Thyroid gland (tissue), 4 donors: ENCODE measurements around the gene VPS45. TPM values are rescaled to one million over a fixed set of nuclear protein-coding genes. Genes with fewer than 3 reads are reported as not detected.

Experiments used
- DNase-seq, 2 donors: peaks; one replicate each; pipeline ENCODE4 v3.0.0-alpha.2; 2019
- H3K27ac ChIP-seq, 3 donors: fragments of 200-600 bp; sonication (generic); 1 replicate in 2 of 3; 2 replicates in 1 of 3; pipeline ENCODE4 v1.5.1; 2016 to 2019; ENCODE audit warnings: mild to moderate bottlenecking in 1 of 3, moderate library complexity in 1 of 3
- H3K27me3 ChIP-seq: fragments of 200-600 bp; sonication (generic); one replicate; pipeline ENCODE4 v1.5.1; 2019
- H3K36me3 ChIP-seq, 2 donors: fragments of 200-600 bp; sonication (generic); one replicate each; pipeline ENCODE4 v1.5.1; 2016 to 2019
- H3K4me1 ChIP-seq, 2 donors: fragments of 200-600 bp; sonication (generic); one replicate each; pipeline ENCODE4 v1.5.1; 2017 to 2019
- H3K4me3 ChIP-seq, 3 donors: fragments of 200-600 bp; sonication (generic); replicated peaks in 1 of 3; 1 replicate in 2 of 3; 2 replicates in 1 of 3; pipeline ENCODE4 v1.5.1; 2016; ENCODE audit warnings: mild to moderate bottlenecking in 1 of 3
- H3K9me3 ChIP-seq: fragments of 200-600 bp; sonication (generic); one replicate; pipeline ENCODE4 v1.5.1; 2017
- CTCF ChIP-seq, 6 experiments: fragments of 200-600 bp in 3 of 6; fragments of 450-650 bp in 3 of 6; sonication (generic) in 3 of 6; IDR thresholded peaks; one replicate each; pipeline ENCODE4 v1.5.1; 2016 to 2019; ENCODE audit warnings: antibody characterized with exemption in 6 of 6, mild to moderate bottlenecking in 2 of 6, inconsistent platforms in 1 of 6, moderate library complexity in 1 of 6
- POLR2A ChIP-seq, 2 donors: fragments of 450-650 bp; IDR thresholded peaks; one replicate each; pipeline ENCODE4 v1.6.1; 2017; ENCODE audit warnings: antibody characterized with exemption in 2 of 2, mild to moderate bottlenecking in 2 of 2, moderate library complexity in 1 of 2
- WGBS, 2 donors: methylation state at CpG; one replicate each; pipeline ENCODE4 v1.1.5; 2017; 5-methylcytosine and 5-hydroxymethylcytosine counted together
- intact Hi-C: fragments of 100-400 bp; cut with DNase I; formaldehyde crosslinking; loops from one replicate; pipeline ENCODE4 v1.15.1; 2023
- total RNA-seq, 4 donors: library from RNA; depleted of rRNA; stranded (reverse); fragments of >200 nt; gene quantifications; one replicate each; pipeline ENCODE4 v1.2.3, GENCODE V29; 2016

VPS45 gene
- total RNA-seq, 4 donors from 2014 or later: 50.3 to 64.3 (median 57.1) TPM

- peak overlapping the region in 2 of 3 donors; percentile 72 to 73 for H3K27ac ChIP-seq
- peaks cover 6 to 12% of the 10 kb centered on the region in 2 donors for H3K36me3 ChIP-seq
- no peak for TF ChIP-seq POLR2A (IDR thresholded peaks at IDR 0.05)
- no peak for TF ChIP-seq CTCF (IDR thresholded peaks at IDR 0.05)
- H3K4me1 ChIP-seq: peaks cover 0 to 17% of the 10 kb centered on the region in 2 donors
- intact Hi-C loops: no loop called here
- DNase-seq: peak in 1 of 2 donors; percentile 18
- 66 to 70% methylated on average over 15 of the region's 15 CpGs for WGBS, 2 donors
- peak overlapping the region in 1 of 3 donors; percentile 77 for H3K4me3 ChIP-seq
- no peaks in the 10 kb centered on the region for H3K27me3 ChIP-seq
- no peaks in the 10 kb centered on the region for H3K9me3 ChIP-seq
Measured at GRCh38 chr1:150151291-150152181, 84.0 kb downstream of the VPS45 start.

DNA sequence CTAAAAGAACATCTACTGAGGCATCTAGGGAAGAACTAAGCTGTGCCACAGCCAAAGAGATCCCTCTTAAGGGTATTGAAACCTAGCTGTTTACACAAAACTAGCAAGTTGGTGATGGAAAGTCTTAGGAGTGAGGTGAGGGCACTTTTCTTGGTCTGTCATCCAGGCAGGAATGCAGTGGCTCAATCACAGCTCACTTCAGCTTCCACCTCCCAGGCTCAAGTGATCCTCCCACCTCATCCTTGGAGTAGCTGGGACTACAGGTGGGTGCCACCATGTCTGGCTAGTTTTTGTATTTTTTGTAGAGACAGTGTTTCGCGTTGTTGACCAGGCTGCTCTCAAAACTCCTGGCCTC lies 84.6 kb downstream of the VPS45 start:
- Histone ChIP-seq H3K27me3 (no peaks in the 10 kb centered on the region), H3K9me3 (no peaks in the 10 kb centered on the region), H3K36me3 (peaks cover 6 to 19% of the 10 kb centered on the region in 2 donors), H3K4me1 (peaks cover 0 to 17% of the 10 kb centered on the region in 2 donors), H3K4me3 (no peak overlapping the region), H3K27ac (peak overlapping the region in 2 of 3 donors; percentile 72 to 73)
- intact Hi-C loops: no loop called here
- 56 to 75% methylated on average over 2 of the region's 2 CpGs for WGBS, 2 donors
- peak; percentile 30 to 77 for DNase-seq
- no peak for TF ChIP-seq CTCF (IDR thresholded peaks at IDR 0.05)
- TF ChIP-seq POLR2A (IDR thresholded peaks at IDR 0.05): peak in 1 of 2 donors; percentile 10

DNA sequence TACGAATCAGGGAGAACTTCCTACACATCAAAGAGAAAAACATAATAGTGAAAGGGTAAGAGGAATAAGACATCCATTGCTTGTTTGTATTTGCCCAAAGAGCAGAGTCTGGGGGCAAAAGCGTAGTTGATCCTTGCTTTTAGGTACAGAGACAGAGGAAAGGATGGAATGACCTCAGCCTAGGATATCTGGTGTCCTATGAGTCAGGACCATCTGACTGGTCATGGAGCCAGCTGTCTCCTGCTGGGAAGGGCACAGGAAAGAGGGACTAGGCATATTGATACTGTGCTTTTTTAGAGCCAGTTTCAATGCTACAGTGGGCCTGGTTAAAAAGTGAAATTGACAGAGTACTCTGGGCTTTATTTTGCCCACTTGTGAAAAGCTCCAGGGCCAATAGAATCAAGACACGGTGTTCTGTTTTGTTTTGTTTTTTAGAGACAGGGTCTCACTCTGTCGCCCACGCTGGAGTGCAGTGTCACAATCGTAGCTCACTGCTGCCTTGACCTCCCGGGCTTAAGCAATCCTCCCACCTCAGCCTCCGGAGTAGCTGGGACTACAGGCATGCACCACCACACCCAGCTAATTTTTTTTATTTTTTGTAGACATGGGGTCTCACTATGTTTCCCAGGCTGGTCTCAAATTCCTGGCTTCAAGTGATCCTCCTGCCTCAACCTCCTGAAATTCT lies 85.3 kb downstream of the VPS45 start:
- no peak overlapping the region for H3K4me3 ChIP-seq
- DNase-seq: no peak
- H3K27ac ChIP-seq: peak overlapping the region in 1 of 3 donors; percentile 72
- H3K4me1 ChIP-seq: peaks cover 0 to 17% of the 10 kb centered on the region in 2 donors
- WGBS, 2 donors: 79 to 83% methylated on average over 8 of the region's 8 CpGs
- no peak for TF ChIP-seq POLR2A (IDR thresholded peaks at IDR 0.05)
- no peak for TF ChIP-seq CTCF (IDR thresholded peaks at IDR 0.05)
- H3K36me3 ChIP-seq: peaks cover 6 to 23% of the 10 kb centered on the region in 2 donors
- no peaks in the 10 kb centered on the region for H3K27me3 ChIP-seq
- intact Hi-C loops: no loop called here
- H3K9me3 ChIP-seq: no peaks in the 10 kb centered on the region

DNA sequence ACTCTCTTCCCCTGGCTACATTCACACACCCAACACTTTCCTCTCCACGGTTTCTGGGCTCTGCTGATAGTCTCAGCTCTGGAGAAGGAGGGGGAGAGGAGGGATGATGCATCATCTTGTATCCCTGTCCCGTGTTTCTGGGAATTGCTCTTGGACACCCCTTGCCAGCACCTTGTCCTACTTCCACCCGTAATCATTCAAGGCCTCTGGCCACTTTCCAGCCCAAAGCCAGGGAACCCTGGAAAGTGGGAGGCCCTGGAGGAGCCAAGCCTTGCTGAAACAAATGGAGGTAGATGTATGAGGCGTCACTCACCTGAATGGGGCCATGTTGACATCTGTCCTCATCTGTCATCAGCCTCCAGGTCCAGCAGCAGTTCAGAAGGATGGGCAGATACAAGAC lies 86.6 kb downstream of the VPS45 start:
- peaks cover 6 to 29% of the 10 kb centered on the region in 2 donors for H3K36me3 ChIP-seq
- no peaks in the 10 kb centered on the region for H3K27me3 ChIP-seq
- intact Hi-C loops: no loop called here
- no peak for TF ChIP-seq CTCF (IDR thresholded peaks at IDR 0.05)
- TF ChIP-seq POLR2A (IDR thresholded peaks at IDR 0.05): no peak
- H3K27ac ChIP-seq: no peak overlapping the region
- no peaks in the 10 kb centered on the region for H3K9me3 ChIP-seq
- H3K4me1 ChIP-seq: peaks cover 0 to 11% of the 10 kb centered on the region in 2 donors
- H3K4me3 ChIP-seq: no peak overlapping the region
- WGBS, 2 donors: 67 to 73% methylated on average over 4 of the region's 4 CpGs
- DNase-seq: no peak
